ENCODE results near the gene EML4. TPM values are rescaled to one million over a fixed set of nuclear protein-coding genes. Genes with fewer than 3 reads are reported as not detected.

EML4 gene
- total and polyA plus RNA-seq, 2 of the 13 experiments (the other 11 are each of a cell fraction or from before 2014, with no cell fraction given), result 243 to 476 TPM

- TF ChIP-seq PRMT3 (CRISPR knock-in tag; IDR thresholded peaks at IDR 0.05; ENCODE audit: borderline replicate concordance, low read depth) (no peak), SMYD3 (CRISPR knock-in tag; IDR thresholded peaks at IDR 0.05) (0 out of 2 replicates have a peak, but pooled peaks have one; percentile 62), ZNF747 (CRISPR knock-in tag; IDR thresholded peaks at IDR 0.05; ENCODE audit: borderline replicate concordance) (0 out of 2 replicates have a peak, but pooled peaks have one; percentile 10), ZNF784 (CRISPR knock-in tag; IDR thresholded peaks at IDR 0.05; ENCODE audit: borderline replicate concordance) (no peak), ZNF746 (CRISPR knock-in tag; IDR thresholded peaks at IDR 0.05) (no peak), RARA (CRISPR knock-in tag; IDR thresholded peaks at IDR 0.05) (no peak), SAFB2 (CRISPR knock-in tag; IDR thresholded peaks at IDR 0.05; ENCODE audit: borderline replicate concordance, low read depth) (no peak), ATRX (CRISPR knock-in tag; IDR thresholded peaks at IDR 0.05; ENCODE audit: borderline replicate concordance) (no peak), MIER3 (CRISPR knock-in tag; IDR thresholded peaks at IDR 0.05; ENCODE audit: borderline replicate concordance) (no peak), RELA (CRISPR knock-in tag; IDR thresholded peaks at IDR 0.05) (0 out of 2 replicates have a peak, but pooled peaks have one; percentile 38), AGO1 (IDR thresholded peaks at IDR 0.05; ENCODE audit: low read depth, low read length, poor library complexity, severe bottlenecking) (no peak), ZBTB33 (CRISPR knock-in tag; IDR thresholded peaks at IDR 0.05) (peak; percentile 76), ZFP36L1 (CRISPR knock-in tag; IDR thresholded peaks at IDR 0.05) (no peak), ZBTB38 (CRISPR knock-in tag; IDR thresholded peaks at IDR 0.05) (peak; percentile 98), SRY (CRISPR knock-in tag; IDR thresholded peaks at IDR 0.05) (0 out of 2 replicates have a peak, but pooled peaks have one; percentile 54), ZFP82 (CRISPR knock-in tag; IDR thresholded peaks at IDR 0.05; ENCODE audit: borderline replicate concordance) (no peak), CAMTA2 (CRISPR knock-in tag; IDR thresholded peaks at IDR 0.05; ENCODE audit: borderline replicate concordance) (0 out of 2 replicates have a peak, but pooled peaks have one; percentile 25), ZNF367 (CRISPR knock-in tag; IDR thresholded peaks at IDR 0.05; ENCODE audit: borderline replicate concordance) (no peak), PRPF4 (IDR thresholded peaks at IDR 0.05; ENCODE audit: low read depth, low read length, poor library complexity, severe bottlenecking) (peak; percentile 29), CEBPG (CRISPR knock-in tag; IDR thresholded peaks at IDR 0.05) (0 out of 2 replicates have a peak, but pooled peaks have one; percentile 2), KAT7 (CRISPR knock-in tag; IDR thresholded peaks at IDR 0.05; ENCODE audit: borderline replicate concordance) (0 out of 2 replicates have a peak, but pooled peaks have one; percentile 7), ZNF839 (CRISPR knock-in tag; IDR thresholded peaks at IDR 0.05; ENCODE audit: borderline replicate concordance) (no peak)
- TF ChIP-seq, protein P1, sequence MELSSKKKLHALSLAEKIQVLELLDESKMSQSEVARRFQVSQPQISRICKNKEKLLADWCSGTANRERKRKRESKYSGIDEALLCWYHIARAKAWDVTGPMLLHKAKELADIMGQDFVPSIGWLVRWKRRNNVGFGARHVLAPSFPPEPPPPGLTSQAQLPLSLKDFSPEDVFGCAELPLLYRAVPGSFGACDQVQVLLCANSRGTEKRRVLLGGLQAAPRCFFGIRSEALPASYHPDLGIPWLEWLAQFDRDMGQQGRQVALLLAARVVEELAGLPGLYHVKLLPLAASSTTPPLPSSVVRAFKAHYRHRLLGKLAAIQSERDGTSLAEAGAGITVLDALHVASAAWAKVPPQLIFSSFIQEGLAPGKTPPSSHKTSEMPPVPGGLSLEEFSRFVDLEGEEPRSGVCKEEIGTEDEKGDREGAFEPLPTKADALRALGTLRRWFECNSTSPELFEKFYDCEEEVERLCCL (CRISPR knock-in tag; IDR thresholded peaks at IDR 0.05; ENCODE audit: borderline replicate concordance), result no peak
- TF ChIP-seq, protein P2, sequence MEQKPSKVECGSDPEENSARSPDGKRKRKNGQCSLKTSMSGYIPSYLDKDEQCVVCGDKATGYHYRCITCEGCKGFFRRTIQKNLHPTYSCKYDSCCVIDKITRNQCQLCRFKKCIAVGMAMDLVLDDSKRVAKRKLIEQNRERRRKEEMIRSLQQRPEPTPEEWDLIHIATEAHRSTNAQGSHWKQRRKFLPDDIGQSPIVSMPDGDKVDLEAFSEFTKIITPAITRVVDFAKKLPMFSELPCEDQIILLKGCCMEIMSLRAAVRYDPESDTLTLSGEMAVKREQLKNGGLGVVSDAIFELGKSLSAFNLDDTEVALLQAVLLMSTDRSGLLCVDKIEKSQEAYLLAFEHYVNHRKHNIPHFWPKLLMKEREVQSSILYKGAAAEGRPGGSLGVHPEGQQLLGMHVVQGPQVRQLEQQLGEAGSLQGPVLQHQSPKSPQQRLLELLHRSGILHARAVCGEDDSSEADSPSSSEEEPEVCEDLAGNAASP (CRISPR knock-in tag; IDR thresholded peaks at IDR 0.05; ENCODE audit: borderline replicate concordance), result no peak
Observed at GRCh38 chr2:42133771-42134195, 35.4 kb upstream of the EML4 start (continued).

All from HepG2 (cell line).